Liver (tissue), 9 donors: ENCODE measurements around the gene LIPC. TPM values are rescaled to one million over a fixed set of nuclear protein-coding genes. Genes with fewer than 3 reads are reported as not detected.

ENCODE experiments used
- DNase-seq: peaks from one replicate; pipeline ENCODE4 v3.0.0-alpha.2; 2017; ENCODE audit warnings: low spot score
- H3K27ac ChIP-seq, 2 donors: one replicate each; pipeline ENCODE4 v1.7.0; 2013; ENCODE audit warnings: inconsistent platforms in 2 of 2, low read length in 2 of 2, control low read depth in 1 of 2, low read depth in 1 of 2, mild to moderate bottlenecking in 1 of 2
- H3K27me3 ChIP-seq, 4 donors: one replicate each; pipeline versions ENCODE4 v1.6.1 to v1.7.0; 2013; ENCODE audit warnings: low read length in 3 of 4, inconsistent platforms in 1 of 4, mild to moderate bottlenecking in 1 of 4, moderate library complexity in 1 of 4; ENCODE audit not compliant: control insufficient read depth in 4 of 4, insufficient read depth in 4 of 4
- H3K36me3 ChIP-seq, 4 donors: one replicate each; pipeline versions ENCODE4 v1.6.1 to v1.7.0; 2013; ENCODE audit warnings: low read length in 3 of 4, mild to moderate bottlenecking in 3 of 4, low read depth in 1 of 4, moderate library complexity in 1 of 4; ENCODE audit not compliant: control insufficient read depth in 4 of 4, insufficient read depth in 3 of 4
- H3K4me1 ChIP-seq, 4 donors: one replicate each; pipeline versions ENCODE4 v1.6.1 to v1.7.0; 2013; ENCODE audit warnings: low read length in 3 of 4, mild to moderate bottlenecking in 3 of 4, moderate library complexity in 1 of 4; ENCODE audit not compliant: control insufficient read depth in 4 of 4, insufficient read depth in 4 of 4
- H3K4me3 ChIP-seq, 3 donors: one replicate each; pipeline versions ENCODE4 v1.6.1 to v1.7.0; 2013; ENCODE audit warnings: low read length in 3 of 3, control low read depth in 1 of 3, low read depth in 1 of 3, mild to moderate bottlenecking in 1 of 3
- H3K9ac ChIP-seq, 2 donors: one replicate each; pipeline ENCODE4 v1.7.0; 2013; ENCODE audit warnings: low read length in 2 of 2, mild to moderate bottlenecking in 2 of 2, moderate library complexity in 2 of 2, control low read depth in 1 of 2, low read depth in 1 of 2
- H3K9me3 ChIP-seq, 4 donors: one replicate each; pipeline versions ENCODE4 v1.6.1 to v1.7.0; 2013; ENCODE audit warnings: low read length in 3 of 4; ENCODE audit not compliant: control insufficient read depth in 4 of 4
- EGR1 ChIP-seq, 2 donors: IDR thresholded peaks; 2 replicates each; pipeline ENCODE4 v1.6.1; 2016 to 2018; ENCODE audit warnings: antibody characterized with exemption in 2 of 2, low read depth in 2 of 2
- FOXA2 ChIP-seq: IDR thresholded peaks from 2 replicates; pipeline ENCODE4 v1.6.1; 2016; ENCODE audit warnings: antibody characterized with exemption
- HNF4G ChIP-seq: IDR thresholded peaks from 2 replicates; pipeline ENCODE4 v1.6.1; 2016; ENCODE audit warnings: antibody characterized with exemption
- JUND ChIP-seq, 2 donors: IDR thresholded peaks; 2 replicates each; pipeline ENCODE4 v1.6.1; 2016; ENCODE audit warnings: antibody characterized with exemption in 2 of 2
- NR2F2 ChIP-seq: IDR thresholded peaks from 2 replicates; pipeline ENCODE4 v1.6.1; 2016; ENCODE audit warnings: antibody characterized with exemption
- RAD21 ChIP-seq, 2 donors: IDR thresholded peaks; 2 replicates each; pipeline ENCODE4 v1.6.1; 2016; ENCODE audit warnings: antibody characterized with exemption in 2 of 2, mild to moderate bottlenecking in 2 of 2
- RXRA ChIP-seq, 2 donors: IDR thresholded peaks; 2 replicates each; pipeline ENCODE4 v1.6.1; 2017 to 2018; ENCODE audit warnings: antibody characterized with exemption in 2 of 2, mild to moderate bottlenecking in 1 of 2
- SP1 ChIP-seq: IDR thresholded peaks from 2 replicates; pipeline ENCODE4 v1.6.1; 2018; ENCODE audit warnings: antibody characterized with exemption, mild to moderate bottlenecking
- WGBS: extraction: QIAGEN DNeasy Blood & Tissue Kit; methylation state at CpG from one replicate; pipeline ENCODE4 v1.1.7; 2013; 5-methylcytosine and 5-hydroxymethylcytosine counted together
- polyA plus RNA-seq, 2 donors: library from polyadenylated mRNA; stranded (reverse) in 1 of 2; unstranded in 1 of 2; fragments of 200-250 nt in 1 of 2; fragments of >200 nt in 1 of 2; fragmentation: Nextera tagmentation in 1 of 2; extraction: Ambion mirVana in 1 of 2; gene quantifications; one replicate each; pipeline versions ENCODE4 v1.2.1 to v1.2.3, GENCODE V29; 2013 to 2015
- total RNA-seq, 2 donors: library from RNA; depleted of rRNA; stranded (reverse); fragments of >200 nt; gene quantifications; one replicate each; pipeline ENCODE4 v1.2.3, GENCODE V29; 2014
- TF ChIP-seq, protein P1 (sequence below): IDR thresholded peaks from 2 replicates; pipeline ENCODE4 v1.6.1; 2016; ENCODE audit warnings: antibody characterized with exemption, mild to moderate bottlenecking
- TF ChIP-seq, protein P2 (sequence below): IDR thresholded peaks from 2 replicates; pipeline ENCODE4 v1.6.1; 2016; ENCODE audit warnings: antibody characterized with exemption
- TF ChIP-seq, protein P3 (sequence below): fragments of 150-350 bp; IDR thresholded peaks from 2 replicates; pipeline ENCODE4 v1.5.1; 2017; ENCODE audit warnings: improper control_type of control experiment, low read depth, low read length; ENCODE audit not compliant: missing input control
- TF ChIP-seq, protein P4 (sequence below): IDR thresholded peaks from 2 replicates; pipeline ENCODE4 v1.6.1; 2016; ENCODE audit warnings: antibody characterized with exemption
- donor health status: healthy.
- donor health status: healthy.
- donor health status: healthy.
- donor health status: healthy.
- donor health status: healthy.

LIPC gene
- total and polyA plus RNA-seq, 4 donors, result 60.1 to 268 (median 131) TPM

DNA sequence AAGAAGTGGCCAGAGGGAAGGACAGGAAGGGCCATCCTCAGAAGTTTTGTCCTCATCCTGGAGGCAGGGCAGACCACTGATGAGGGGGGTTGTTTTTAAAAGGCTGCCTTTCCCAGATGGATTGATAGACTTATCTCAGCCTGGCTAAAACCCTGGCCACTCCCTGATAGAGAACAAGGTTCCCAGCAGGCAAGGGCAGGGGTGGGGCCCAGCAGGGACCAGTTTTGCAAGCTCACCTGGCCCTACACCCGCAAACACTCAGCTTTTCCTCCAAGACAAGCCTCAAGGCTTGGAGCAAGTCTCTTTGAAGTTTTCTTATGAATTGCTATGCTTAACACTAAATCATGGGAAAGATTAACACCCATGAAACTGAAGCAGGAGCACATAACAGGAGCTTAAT is 9.1 kb downstream of the LIPC start:
- Histone ChIP-seq H3K27ac (peak overlapping the region; percentile 93 to 96), H3K27me3 (no peaks in the 10 kb centered on the region), H3K36me3 (no peaks in the 10 kb centered on the region), H3K9me3 (no peaks in the 10 kb centered on the region), H3K9ac (peak overlapping the region; percentile 74 to 92), H3K4me3 (no peak overlapping the region), H3K4me1 (peaks cover 28 to 67% (median 49%) of the 10 kb centered on the region in 4 donors)
- TF ChIP-seq RAD21 (IDR thresholded peaks at IDR 0.05), result peak in 1 of 2 donors; percentile 9
- TF ChIP-seq RXRA (IDR thresholded peaks at IDR 0.05), result peak in 1 of 2 donors; percentile 13
- no peak for TF ChIP-seq SP1
- 49% methylated on average over 1 of the region's 1 CpG for WGBS
- no peak for DNase-seq

DNA sequence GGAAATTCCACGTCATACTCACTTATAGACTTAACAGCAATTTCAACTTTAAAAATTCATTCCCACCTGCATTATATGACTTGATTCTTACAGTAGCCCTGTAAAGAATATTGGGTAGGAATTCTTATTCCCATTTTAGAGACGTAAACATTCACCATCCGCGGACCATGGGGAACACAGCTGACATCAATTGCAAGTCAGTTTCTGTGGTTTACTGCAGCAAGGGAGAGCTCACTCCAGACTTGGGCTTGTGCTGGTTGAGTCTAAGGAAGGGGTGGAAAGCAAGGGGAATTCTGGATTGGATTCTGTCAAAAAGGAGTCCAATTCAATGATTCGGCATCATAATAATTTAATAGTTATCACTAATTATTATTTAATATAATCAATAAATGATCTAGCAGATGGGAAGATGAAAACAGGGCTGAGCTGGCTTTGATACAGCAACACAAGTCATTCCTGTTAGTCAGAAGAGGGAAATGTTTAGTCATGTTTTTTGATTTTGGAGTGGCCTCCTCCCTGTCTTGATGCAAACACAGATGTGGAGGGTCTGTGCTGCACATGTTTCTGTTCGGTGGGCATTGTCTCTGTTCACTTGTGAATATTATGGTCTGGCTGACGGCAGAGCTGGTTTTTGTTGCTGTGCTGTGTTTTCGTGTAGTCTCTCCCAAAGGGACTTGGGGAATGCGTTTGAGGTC is 9.7 kb downstream of the LIPC start:
- peak overlapping the region; percentile 93 to 96 for H3K27ac ChIP-seq
- no peaks in the 10 kb centered on the region for H3K36me3 ChIP-seq
- no peaks in the 10 kb centered on the region for H3K27me3 ChIP-seq
- H3K9me3 ChIP-seq, result no peaks in the 10 kb centered on the region
- no peak for DNase-seq
- H3K9ac ChIP-seq, result peak overlapping the region in 1 of 2 donors; percentile 92
- no peak overlapping the region for H3K4me3 ChIP-seq
- WGBS, result 71% methylated on average over 9 of the region's 9 CpGs
- TF ChIP-seq JUND (IDR thresholded peaks at IDR 0.05), result no peak
- TF ChIP-seq, protein P1, sequence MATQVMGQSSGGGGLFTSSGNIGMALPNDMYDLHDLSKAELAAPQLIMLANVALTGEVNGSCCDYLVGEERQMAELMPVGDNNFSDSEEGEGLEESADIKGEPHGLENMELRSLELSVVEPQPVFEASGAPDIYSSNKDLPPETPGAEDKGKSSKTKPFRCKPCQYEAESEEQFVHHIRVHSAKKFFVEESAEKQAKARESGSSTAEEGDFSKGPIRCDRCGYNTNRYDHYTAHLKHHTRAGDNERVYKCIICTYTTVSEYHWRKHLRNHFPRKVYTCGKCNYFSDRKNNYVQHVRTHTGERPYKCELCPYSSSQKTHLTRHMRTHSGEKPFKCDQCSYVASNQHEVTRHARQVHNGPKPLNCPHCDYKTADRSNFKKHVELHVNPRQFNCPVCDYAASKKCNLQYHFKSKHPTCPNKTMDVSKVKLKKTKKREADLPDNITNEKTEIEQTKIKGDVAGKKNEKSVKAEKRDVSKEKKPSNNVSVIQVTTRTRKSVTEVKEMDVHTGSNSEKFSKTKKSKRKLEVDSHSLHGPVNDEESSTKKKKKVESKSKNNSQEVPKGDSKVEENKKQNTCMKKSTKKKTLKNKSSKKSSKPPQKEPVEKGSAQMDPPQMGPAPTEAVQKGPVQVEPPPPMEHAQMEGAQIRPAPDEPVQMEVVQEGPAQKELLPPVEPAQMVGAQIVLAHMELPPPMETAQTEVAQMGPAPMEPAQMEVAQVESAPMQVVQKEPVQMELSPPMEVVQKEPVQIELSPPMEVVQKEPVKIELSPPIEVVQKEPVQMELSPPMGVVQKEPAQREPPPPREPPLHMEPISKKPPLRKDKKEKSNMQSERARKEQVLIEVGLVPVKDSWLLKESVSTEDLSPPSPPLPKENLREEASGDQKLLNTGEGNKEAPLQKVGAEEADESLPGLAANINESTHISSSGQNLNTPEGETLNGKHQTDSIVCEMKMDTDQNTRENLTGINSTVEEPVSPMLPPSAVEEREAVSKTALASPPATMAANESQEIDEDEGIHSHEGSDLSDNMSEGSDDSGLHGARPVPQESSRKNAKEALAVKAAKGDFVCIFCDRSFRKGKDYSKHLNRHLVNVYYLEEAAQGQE, result no peak
- TF ChIP-seq EGR1 (IDR thresholded peaks at IDR 0.05; ENCODE audit: low read depth in 2 of 2), result no peak
- TF ChIP-seq RXRA (IDR thresholded peaks at IDR 0.05), result no peak
- TF ChIP-seq, protein P2, sequence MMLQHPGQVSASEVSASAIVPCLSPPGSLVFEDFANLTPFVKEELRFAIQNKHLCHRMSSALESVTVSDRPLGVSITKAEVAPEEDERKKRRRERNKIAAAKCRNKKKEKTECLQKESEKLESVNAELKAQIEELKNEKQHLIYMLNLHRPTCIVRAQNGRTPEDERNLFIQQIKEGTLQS, result no peak
- TF ChIP-seq HNF4G, result no peak
- TF ChIP-seq, protein P3, sequence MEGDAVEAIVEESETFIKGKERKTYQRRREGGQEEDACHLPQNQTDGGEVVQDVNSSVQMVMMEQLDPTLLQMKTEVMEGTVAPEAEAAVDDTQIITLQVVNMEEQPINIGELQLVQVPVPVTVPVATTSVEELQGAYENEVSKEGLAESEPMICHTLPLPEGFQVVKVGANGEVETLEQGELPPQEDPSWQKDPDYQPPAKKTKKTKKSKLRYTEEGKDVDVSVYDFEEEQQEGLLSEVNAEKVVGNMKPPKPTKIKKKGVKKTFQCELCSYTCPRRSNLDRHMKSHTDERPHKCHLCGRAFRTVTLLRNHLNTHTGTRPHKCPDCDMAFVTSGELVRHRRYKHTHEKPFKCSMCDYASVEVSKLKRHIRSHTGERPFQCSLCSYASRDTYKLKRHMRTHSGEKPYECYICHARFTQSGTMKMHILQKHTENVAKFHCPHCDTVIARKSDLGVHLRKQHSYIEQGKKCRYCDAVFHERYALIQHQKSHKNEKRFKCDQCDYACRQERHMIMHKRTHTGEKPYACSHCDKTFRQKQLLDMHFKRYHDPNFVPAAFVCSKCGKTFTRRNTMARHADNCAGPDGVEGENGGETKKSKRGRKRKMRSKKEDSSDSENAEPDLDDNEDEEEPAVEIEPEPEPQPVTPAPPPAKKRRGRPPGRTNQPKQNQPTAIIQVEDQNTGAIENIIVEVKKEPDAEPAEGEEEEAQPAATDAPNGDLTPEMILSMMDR, result no peak
- no peak for TF ChIP-seq FOXA2
- no peak for TF ChIP-seq SP1
- TF ChIP-seq, protein P4, sequence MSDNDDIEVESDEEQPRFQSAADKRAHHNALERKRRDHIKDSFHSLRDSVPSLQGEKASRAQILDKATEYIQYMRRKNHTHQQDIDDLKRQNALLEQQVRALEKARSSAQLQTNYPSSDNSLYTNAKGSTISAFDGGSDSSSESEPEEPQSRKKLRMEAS, result no peak
- no peak for TF ChIP-seq NR2F2
- H3K4me1 ChIP-seq, result peaks cover 28 to 68% (median 50%) of the 10 kb centered on the region in 4 donors
